ENCODE results near the gene GRB14. TPM values are rescaled to one million over a fixed set of nuclear protein-coding genes. Genes with fewer than 3 reads are reported as not detected.
"Not testable (repeated sequence)": the region's sequence is repeated elsewhere in the genome, so short reads cannot be mapped to it uniquely, and the experiment has no call there.

Gene GRB14
- total RNA-seq, 1 experiment from 2014 or later = 0.17 TPM

DNA sequence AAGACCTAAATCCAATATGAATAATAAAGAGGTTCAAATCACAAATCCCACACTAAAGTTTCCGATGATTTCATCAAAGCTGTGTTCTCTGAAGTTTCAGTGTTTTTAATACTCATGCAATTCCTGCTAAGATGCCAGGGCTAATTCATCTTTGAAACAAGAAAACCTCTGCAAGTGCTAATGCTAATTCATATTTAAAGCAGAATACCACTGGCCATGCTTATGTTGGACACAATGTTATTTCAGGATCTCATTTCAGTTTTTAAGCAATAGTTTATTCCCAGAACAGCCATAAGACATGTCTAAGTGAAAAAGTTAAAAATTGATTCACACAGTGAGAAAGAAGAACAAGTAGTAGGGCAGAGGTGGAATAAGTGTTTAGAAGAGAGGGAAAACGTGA, 62.8 kb downstream of the GRB14 start:
- DNase-seq (ENCODE audit: low spot score) = no peak

DNA sequence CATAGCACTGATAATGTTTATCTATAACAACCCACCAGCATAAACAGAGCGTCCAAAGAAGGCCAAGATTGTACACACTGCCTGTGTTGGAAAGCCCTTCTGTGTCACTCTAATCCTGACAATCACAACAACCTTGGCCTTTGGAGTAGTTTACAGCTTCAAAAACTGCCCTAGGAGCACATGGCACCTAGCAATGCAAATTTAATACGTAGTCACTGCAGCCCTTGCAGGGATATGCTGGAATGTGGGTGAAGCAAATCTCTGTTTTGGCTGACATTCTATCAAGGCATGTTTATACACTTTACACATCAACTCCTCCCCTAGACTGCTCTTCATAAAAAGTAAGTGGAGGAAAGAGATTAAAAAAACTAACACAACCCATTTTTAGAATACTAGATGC, 66.8 kb downstream of the GRB14 start:
- no peak for DNase-seq (ENCODE audit: low spot score)

DNA sequence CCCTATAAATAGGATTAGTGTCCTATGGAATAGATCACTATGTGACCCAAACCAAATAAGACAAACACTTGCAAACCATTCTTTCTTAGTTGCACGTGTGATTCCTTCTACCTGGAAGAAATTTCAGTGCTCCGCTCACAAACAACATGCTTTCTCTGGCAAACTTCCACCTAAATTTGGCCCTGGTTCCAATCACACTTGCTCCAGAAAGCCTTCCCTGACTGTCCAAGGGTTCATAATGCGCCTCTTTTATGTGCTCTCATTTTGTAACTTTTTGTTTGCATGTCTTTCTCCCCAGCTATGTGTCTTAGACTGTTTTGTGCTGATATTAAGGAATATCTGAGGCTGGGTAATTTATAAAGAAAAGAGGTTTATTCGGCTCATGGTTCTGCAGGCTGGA, 69.8 kb downstream of the GRB14 start:
- DNase-seq (ENCODE audit: low spot score) = no peak

DNA sequence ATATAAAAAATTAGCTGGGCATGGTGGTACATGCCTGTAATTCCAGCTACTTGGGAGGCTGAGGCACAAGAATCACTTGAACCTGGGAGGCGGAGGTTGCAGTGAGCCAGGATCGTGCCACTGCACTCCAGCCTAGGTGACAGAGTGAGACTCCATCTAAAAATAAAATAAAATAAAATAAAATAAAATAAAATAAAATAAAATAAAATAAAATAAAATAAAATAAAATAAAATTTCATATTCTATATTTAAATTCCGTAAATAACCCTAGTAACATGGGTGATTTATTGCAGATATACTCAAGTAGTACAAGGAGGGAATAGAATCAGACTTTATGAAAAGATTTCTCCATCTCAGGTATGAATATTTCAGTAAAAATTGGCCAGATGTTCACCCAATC, 71.6 kb downstream of the GRB14 start:
- DNase-seq (ENCODE audit: low spot score) = not testable (repeated sequence)

DNA sequence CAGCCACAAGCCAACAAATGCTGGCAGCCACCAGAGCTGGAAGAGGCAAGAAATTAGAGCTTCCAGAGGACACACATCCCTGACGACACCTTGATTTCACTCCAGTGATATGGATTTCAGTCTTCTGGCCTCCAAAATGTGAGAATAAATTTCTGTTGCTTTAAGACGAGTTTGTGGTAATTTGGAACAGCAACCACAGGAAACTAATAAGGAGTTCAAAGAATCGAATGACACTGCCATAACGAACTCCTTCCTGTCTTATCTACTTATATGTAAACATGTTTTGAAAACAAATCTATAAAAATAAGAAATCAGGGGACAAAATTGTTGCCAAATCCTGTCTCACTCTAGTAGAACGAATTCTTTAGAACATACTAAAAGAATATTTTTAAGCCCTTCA, 75.8 kb downstream of the GRB14 start:
- no peak for DNase-seq (ENCODE audit: low spot score)

DNA sequence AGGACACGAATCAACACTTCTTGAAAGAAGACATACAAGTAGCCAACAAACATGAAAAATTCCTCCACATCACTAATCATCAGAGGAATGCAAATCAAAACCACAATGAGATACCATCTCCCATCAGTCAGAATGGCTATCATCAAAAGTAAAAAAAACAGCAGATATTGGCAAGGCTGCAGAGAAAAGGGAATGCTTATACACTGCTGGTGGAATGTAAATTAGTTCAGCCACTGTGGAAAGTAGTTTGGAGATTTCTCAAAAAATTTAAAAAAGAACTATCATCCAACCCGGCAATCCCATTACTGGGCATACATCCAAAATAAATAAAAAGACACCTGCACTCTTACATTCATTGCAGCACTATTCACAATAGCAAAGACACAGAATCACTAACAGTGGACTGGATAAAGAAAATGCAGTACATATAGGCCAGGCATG, 78.7 kb downstream of the GRB14 start:
- DNase-seq (ENCODE audit: low spot score) = peak; percentile 93

DNA sequence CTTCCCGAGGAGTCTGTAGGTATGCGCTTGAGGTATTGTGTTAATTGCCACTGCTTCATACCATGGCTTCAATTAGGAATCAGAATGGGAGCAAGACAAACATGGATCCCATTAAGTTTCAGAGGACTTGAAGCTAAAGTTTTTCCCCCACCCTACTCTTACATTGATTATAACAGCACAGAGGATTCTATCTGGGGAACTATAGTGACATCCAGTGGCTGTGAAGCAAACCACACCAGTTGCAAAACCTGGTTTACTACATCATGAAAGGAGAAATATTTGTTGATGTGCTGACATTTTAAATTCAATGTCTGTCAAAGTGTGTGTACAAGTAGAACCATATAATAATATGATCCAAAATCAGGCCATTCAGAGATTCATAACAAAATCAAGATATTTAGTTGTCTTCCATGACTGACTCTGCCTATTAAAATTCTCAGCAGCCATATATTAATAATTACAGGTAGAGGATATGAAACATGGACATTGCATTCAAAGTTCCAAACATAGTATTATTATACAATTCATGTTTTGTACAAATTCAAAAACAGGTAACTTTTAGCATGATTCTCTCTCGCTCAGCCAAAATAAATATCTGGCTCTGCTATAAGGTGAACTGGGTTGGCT, 82.9 kb downstream of the GRB14 start:
- DNase-seq (ENCODE audit: low spot score) = peak; percentile 41

DNA sequence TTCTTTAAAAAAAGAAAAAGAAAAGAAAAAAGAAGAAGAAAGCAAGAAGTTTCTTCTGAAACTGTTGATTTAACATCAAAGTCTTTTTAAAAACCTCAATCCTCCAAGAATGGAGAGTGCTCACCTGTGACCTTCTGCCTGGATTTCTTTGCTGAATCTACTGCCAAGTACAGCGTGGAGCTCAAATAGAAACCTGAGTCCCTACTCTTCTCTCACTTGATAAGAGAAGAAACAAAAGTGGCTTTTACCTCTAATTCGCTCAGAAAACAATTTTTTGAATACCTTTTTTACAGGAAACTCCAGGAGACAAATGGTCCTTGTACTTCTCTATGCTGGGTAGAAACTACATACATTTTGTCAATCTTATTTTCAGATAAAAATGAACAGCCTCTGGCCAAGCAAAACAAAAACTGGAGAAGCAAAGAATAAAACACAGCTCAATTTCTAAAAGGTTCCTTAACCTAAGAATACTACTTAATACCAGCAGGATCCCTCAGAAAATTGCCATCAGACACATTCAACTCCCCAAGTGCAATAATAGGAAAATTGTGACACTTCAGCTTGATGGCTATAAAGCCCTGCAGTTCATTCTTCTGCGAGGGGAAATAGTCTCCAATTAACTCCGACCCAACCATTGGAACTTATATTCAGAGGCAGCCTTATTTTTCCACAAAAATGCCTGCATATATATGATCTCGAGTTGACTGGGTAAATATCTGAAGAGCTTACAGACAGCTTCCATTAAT, 85.8 kb downstream of the GRB14 start:
- no peak for DNase-seq (ENCODE audit: low spot score)

DNA sequence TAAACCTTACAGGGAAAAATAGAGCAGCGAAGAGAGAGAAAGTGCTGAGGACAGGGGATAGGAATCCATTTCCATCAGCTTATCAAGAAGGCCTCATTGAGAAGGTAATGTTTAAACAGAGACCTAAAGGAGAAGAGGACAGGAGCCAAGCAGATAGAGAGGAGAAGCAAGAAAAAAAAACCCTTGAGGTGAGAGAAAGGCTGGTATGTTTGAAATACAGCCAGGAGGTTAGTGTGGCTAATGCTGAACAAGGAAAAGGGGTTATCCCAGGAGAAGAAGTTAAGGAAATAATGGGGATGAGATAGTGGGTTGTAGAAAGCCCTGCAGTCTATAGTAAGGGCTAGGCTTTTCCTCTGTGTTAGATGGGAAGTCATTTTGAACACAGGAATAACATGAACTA, 90.8 kb downstream of the GRB14 start:
- no peak for DNase-seq (ENCODE audit: low spot score)

GRCh38 chr2:164523726-164524125, 97.6 kb downstream of the GRB14 start:
- no peak for DNase-seq (ENCODE audit: low spot score)

DNA sequence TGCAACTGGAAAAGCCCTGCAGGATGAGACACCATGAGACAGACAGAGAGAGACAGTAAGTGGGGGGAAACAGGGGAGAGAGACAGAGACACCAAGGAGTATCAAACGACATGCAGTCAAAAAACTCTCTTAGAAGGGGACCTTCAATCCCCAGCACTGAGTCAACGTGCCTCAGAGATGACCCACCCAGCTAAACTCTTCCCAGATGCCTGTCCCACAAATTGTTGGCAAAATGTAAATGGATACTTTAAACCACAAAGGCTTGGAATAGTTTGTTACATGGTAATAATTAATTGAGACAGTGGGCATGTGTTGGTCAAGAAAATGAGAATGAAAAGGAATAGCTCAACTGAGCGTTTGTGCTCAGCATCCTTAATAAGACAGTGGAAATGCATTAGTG, 98.3 kb downstream of the GRB14 start:
- DNase-seq (ENCODE audit: low spot score) = no peak

DNA sequence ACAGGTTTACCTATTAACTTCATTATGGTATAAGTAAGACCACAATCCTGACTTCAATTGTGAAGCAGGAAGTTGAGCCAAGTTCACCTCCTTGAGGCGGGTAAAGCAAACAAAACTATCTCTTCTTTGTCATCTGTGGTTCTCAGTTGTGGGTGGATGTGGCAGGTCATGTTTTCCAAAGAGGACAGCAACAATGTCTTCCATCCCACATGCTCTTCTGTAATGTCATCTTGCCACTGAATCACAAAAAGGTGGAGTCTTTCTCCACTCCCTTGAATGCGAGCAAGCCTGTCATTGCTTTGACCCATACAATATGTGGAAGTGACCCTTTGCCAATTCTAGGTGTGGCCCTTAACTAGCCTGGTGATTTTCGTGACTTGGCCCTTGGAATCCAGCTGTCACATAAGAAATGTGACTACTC, 98.7 kb downstream of the GRB14 start:
- no peak for DNase-seq (ENCODE audit: low spot score)

DNA sequence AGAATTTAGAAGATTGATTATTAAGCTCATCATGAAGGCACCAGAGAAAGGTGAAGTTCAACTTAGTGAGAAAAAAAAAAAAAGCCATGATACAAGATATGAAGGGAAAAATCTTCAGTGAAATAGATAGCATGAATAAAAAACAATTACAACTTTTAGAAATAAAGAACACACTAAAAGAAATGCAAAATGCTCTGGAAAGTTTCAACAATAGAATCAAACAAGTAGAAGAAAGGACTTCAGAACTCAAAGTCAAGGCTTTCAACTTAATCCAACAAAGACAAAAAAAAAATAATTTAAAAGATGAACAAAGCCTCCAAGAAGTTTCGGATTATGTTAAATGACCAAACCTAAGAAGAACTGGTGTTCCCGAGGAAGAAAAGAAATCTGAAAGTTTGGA, 105.5 kb downstream of the GRB14 start:
- no peak for DNase-seq (ENCODE audit: low spot score)

DNA sequence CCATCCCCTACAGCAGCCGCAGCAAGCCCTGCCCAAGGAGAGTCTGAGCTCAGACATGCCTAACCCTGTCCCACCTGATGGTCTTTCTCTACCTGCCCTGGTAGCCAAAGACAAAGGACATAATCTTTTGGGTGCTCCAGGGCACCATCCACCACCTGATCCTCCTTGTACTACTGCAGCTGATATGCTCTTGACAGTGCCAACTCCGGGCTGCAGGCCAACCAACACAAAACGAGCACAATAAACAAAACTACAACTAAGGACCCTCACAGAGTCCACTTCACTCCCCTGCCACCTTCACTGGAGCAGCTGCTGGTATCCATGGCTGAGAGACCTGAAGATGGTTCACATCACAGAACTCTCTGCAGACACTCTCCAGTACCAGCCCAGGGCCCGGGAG, 106.3 kb downstream of the GRB14 start:
- no peak for DNase-seq (ENCODE audit: low spot score)

GRCh38 chr2:164514491-164514890, 106.8 kb downstream of the GRB14 start:
- DNase-seq (ENCODE audit: low spot score) = peak; percentile 16

DNA sequence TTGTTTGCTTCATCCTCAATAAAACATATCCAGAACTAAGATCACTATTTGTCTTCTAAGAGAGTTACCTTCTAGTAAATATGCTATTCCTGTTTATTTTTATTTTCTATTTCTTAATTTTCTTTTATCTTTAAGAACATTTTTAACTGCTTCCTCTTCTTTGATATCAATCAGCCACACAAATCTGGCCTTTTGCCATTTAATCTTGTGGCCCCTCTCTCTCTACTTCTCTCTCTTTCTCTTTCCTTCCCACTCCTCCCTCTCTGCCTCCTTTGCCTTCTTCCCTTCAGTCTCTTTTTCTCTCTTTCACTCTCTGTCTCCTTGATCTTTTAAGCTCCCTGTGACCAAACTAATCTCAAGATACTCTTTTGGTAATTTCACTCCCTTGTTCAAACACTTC, 108.4 kb downstream of the GRB14 start:
- DNase-seq (ENCODE audit: low spot score) = no peak

DNA sequence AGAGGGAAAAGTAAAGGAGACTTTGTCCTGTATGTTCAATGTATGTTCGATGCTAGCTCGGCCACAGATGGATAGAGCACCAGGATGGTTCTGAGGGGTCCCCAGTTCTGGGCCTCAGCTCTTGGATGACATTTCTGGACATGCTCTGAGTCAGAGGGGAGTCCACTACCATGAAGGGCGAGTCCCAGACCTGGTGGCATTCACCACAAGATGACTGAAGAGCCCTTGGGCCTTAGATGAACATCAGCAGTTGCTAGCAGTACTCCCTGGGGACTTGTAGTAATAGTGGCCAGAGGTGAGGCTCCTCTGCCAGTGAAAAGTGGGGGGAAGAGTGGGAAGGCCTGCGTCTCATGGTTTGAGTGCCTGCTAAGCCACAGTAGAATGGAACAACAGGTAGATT, 109.5 kb downstream of the GRB14 start:
- DNase-seq (ENCODE audit: low spot score) = no peak

DNA sequence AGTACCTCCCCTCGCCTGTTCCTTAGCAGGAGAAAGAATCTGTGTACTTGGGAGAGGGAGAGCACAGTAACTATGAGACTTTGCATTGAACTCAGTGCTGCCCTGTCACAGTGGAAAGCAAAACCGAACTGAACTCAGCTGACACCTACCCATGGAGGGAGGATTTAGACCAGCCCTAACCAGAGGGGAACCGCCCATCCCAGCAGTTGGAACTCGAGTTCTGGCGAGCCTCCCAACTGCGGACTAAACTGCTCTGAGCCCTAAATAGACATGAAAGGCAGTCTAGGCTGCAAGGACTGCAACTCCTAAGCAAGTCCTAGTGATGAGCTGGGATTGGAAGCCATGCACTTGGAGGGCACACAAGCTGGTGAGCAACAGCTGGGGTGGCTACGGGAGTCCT, 110.4 kb downstream of the GRB14 start:
- DNase-seq (ENCODE audit: low spot score) = no peak

GRCh38 chr2:164509137-164509877, 112.0 kb downstream of the GRB14 start:
- DNase-seq (ENCODE audit: low spot score) = no peak

DNA sequence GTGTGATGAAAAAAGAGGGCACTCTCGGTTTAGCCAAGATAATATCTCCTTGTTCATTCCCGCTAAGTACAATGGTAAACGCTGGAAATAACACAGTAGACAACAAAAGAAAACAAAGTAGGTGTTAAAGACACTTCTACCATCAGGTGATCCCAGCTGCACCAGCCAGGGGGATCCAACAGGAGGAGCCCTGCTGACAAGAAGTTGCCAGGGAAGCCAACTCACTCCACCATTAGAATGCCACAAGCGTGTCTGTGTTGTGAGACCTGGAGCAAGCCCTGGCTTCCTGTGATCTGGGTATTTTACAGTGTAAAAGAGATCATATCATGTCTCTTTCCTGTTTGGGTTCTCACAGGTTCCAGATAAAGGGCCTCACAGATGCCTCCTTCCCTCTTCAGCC, 117.0 kb downstream of the GRB14 start:
- no peak for DNase-seq (ENCODE audit: low spot score)

DNA sequence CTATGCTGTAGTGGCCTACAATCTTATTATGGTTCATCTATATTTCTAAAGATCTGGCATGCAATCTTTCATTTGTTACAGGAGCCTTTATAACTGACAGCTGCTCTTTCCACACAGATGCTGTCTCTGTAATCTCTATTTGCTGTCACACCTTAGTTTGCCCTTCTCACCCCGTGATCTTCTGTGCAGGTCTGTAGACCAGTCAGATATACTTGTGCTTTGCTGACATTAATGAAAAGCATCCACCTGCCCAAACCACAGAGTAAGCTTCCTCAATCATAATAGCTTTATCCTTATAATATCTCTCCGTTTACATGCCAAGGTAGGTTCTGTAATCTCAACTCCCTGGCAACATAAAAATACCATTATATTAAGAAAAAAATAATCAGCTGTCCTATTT, 122.4 kb downstream of the GRB14 start:
- DNase-seq (ENCODE audit: low spot score) = no peak

DNA sequence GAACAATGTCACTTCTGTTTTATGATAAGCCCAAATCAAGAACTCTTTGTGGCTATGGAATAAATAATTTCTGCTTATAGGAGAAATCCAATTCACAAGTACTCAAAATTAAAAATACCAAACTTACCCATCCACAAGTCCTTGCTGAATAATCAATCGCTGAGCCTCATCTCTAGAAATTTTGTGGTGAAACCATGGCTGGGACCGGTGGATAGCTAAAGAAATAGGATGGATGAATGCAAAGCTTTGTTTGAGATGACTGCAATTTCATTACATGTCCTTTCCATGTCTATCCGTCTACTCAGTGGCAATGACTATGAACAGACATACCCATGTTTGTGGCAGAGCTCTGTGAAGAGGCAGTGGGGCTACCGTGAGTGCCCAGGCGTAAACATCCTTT, 124.4 kb downstream of the GRB14 start:
- DNase-seq (ENCODE audit: low spot score) = no peak

GRCh38 chr2:164496421-164496820, 124.9 kb downstream of the GRB14 start:
- DNase-seq (ENCODE audit: low spot score) = no peak

All from A172 (cell line).